Ishikawa (cell line): ENCODE results near the gene PLPP1.

Experiments used
- CEBPB ChIP-seq: IDR thresholded peaks from 2 replicates; pipeline ENCODE4 v1.6.1; 2012
- CREB1 ChIP-seq: IDR thresholded peaks from 2 replicates; pipeline ENCODE4 v1.6.1; 2012; ENCODE audit warnings: low read depth
- EGR1 ChIP-seq: IDR thresholded peaks from 2 replicates; pipeline ENCODE4 v1.6.1; 2012
- EP300 ChIP-seq: IDR thresholded peaks from 2 replicates; pipeline ENCODE4 v1.6.1; 2012; ENCODE audit warnings: borderline replicate concordance
- FOXM1 ChIP-seq: IDR thresholded peaks from 2 replicates; pipeline ENCODE4 v1.6.1; 2012; ENCODE audit warnings: low read depth, borderline replicate concordance
- RAD21 ChIP-seq: IDR thresholded peaks from 2 replicates; pipeline ENCODE4 v1.6.1; 2012; ENCODE audit warnings: low read depth
- TAF1 ChIP-seq: IDR thresholded peaks from 2 replicates; pipeline ENCODE4 v1.6.1; 2012; ENCODE audit warnings: low read depth, mild to moderate bottlenecking
- TCF12 ChIP-seq: IDR thresholded peaks from 2 replicates; pipeline ENCODE4 v1.6.1; 2012; ENCODE audit warnings: low read depth
- TEAD4 ChIP-seq: IDR thresholded peaks from 2 replicates; pipeline ENCODE4 v1.6.1; 2012
- USF1 ChIP-seq: IDR thresholded peaks from 2 replicates; pipeline ENCODE4 v1.6.1; 2012
- YY1 ChIP-seq: IDR thresholded peaks from 2 replicates; pipeline ENCODE4 v1.6.1; 2012; ENCODE audit warnings: low read depth
- ZBTB7A ChIP-seq: IDR thresholded peaks from 2 replicates; pipeline ENCODE4 v1.6.1; 2012; ENCODE audit warnings: low read depth
- TF ChIP-seq, protein P1 (sequence below): IDR thresholded peaks from 2 replicates; pipeline ENCODE4 v1.6.1; 2012; ENCODE audit warnings: low read depth, mild to moderate bottlenecking
- TF ChIP-seq, protein P2 (sequence below): IDR thresholded peaks from 2 replicates; pipeline ENCODE4 v1.6.1; 2012

GRCh38 chr5:55470282-55470681, 64.5 kb downstream of the PLPP1 start:
- TF ChIP-seq, protein P1, sequence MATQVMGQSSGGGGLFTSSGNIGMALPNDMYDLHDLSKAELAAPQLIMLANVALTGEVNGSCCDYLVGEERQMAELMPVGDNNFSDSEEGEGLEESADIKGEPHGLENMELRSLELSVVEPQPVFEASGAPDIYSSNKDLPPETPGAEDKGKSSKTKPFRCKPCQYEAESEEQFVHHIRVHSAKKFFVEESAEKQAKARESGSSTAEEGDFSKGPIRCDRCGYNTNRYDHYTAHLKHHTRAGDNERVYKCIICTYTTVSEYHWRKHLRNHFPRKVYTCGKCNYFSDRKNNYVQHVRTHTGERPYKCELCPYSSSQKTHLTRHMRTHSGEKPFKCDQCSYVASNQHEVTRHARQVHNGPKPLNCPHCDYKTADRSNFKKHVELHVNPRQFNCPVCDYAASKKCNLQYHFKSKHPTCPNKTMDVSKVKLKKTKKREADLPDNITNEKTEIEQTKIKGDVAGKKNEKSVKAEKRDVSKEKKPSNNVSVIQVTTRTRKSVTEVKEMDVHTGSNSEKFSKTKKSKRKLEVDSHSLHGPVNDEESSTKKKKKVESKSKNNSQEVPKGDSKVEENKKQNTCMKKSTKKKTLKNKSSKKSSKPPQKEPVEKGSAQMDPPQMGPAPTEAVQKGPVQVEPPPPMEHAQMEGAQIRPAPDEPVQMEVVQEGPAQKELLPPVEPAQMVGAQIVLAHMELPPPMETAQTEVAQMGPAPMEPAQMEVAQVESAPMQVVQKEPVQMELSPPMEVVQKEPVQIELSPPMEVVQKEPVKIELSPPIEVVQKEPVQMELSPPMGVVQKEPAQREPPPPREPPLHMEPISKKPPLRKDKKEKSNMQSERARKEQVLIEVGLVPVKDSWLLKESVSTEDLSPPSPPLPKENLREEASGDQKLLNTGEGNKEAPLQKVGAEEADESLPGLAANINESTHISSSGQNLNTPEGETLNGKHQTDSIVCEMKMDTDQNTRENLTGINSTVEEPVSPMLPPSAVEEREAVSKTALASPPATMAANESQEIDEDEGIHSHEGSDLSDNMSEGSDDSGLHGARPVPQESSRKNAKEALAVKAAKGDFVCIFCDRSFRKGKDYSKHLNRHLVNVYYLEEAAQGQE = no peak
- TF ChIP-seq EP300 = no peak
- no peak for TF ChIP-seq USF1
- TF ChIP-seq, protein P2, sequence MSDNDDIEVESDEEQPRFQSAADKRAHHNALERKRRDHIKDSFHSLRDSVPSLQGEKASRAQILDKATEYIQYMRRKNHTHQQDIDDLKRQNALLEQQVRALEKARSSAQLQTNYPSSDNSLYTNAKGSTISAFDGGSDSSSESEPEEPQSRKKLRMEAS = no peak
- no peak for TF ChIP-seq TCF12
- no peak for TF ChIP-seq FOXM1
- TF ChIP-seq CREB1 = no peak
- TF ChIP-seq ZBTB7A = no peak
- TF ChIP-seq TAF1 = no peak
- no peak for TF ChIP-seq YY1
- TF ChIP-seq CEBPB = no peak
- TF ChIP-seq EGR1 = no peak
- no peak for TF ChIP-seq RAD21
- TF ChIP-seq TEAD4 = no peak
